Hepatocyte (in vitro differentiated cells): Measurements from ENCODE around the gene SEPTIN5.

ENCODE experiments used
- EZH2 ChIP-seq: fragments of 200-600 bp; sonication (generic); IDR thresholded peaks from 2 replicates; pipeline ENCODE4 v1.6.1; 2016; ENCODE audit warnings: antibody characterized with exemption, mild to moderate bottlenecking, borderline replicate concordance
- EZH2phosphoT487 ChIP-seq: fragments of 200-600 bp; sonication (generic); IDR thresholded peaks from one replicate; pipeline ENCODE4 v1.6.1; 2018; ENCODE audit warnings: antibody characterized with exemption, mild to moderate bottlenecking, low read depth, moderate library complexity; ENCODE audit not compliant: unreplicated experiment, severe bottlenecking
- TF ChIP-seq, protein P1 (sequence below): fragments of 200-600 bp; sonication (generic); IDR thresholded peaks from 2 replicates; pipeline ENCODE4 v1.5.1; 2016; ENCODE audit warnings: antibody characterized with exemption, mild to moderate bottlenecking; ENCODE audit not compliant: poor library complexity

DNA sequence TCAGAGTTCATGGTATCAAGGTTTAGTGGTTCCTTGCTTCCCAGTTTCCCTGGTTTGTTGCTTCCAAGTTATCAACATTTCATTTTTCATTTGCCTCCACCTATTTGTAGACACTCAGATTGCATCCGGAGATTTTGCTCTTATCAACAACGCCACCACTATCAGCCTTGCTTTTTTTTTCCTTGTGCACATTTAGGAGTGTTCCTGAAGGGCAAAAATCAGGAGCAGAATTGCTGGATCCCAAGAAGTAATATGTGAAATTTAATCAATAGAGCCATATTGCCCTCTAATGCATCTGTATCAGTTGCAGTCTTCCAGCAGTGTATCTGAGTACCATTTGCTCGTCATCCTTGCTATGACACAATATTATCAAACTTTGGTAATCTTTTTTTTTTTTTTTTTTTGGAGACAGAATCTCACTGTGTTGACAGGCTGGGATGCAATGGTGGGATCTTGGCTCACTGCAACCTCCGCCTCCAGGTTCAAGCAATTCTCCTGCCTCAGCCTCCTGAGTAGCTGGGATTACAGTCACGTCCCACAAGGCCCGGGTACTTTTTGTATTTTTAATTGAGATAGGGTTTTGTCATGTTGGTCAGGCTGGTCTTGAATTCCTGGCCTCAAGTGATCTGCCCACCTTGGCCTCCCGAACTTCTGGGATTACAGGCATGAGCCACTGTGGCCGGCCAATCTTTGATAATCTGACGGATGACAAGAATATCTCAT is 42.1 kb upstream of the SEPTIN5 start:
- TF ChIP-seq, protein P1, sequence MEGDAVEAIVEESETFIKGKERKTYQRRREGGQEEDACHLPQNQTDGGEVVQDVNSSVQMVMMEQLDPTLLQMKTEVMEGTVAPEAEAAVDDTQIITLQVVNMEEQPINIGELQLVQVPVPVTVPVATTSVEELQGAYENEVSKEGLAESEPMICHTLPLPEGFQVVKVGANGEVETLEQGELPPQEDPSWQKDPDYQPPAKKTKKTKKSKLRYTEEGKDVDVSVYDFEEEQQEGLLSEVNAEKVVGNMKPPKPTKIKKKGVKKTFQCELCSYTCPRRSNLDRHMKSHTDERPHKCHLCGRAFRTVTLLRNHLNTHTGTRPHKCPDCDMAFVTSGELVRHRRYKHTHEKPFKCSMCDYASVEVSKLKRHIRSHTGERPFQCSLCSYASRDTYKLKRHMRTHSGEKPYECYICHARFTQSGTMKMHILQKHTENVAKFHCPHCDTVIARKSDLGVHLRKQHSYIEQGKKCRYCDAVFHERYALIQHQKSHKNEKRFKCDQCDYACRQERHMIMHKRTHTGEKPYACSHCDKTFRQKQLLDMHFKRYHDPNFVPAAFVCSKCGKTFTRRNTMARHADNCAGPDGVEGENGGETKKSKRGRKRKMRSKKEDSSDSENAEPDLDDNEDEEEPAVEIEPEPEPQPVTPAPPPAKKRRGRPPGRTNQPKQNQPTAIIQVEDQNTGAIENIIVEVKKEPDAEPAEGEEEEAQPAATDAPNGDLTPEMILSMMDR, result no peak
- TF ChIP-seq EZH2, result no peak
- TF ChIP-seq EZH2phosphoT487, result no peak
